Ishikawa (cell line): Measurements from ENCODE around the gene CLSTN2.

Experiments used
- CEBPB ChIP-seq: IDR thresholded peaks from 2 replicates; pipeline ENCODE4 v1.6.1; 2012
- CREB1 ChIP-seq: IDR thresholded peaks from 2 replicates; pipeline ENCODE4 v1.6.1; 2012; ENCODE audit warnings: low read depth
- EGR1 ChIP-seq: IDR thresholded peaks from 2 replicates; pipeline ENCODE4 v1.6.1; 2012
- EP300 ChIP-seq: IDR thresholded peaks from 2 replicates; pipeline ENCODE4 v1.6.1; 2012; ENCODE audit warnings: borderline replicate concordance
- FOXM1 ChIP-seq: IDR thresholded peaks from 2 replicates; pipeline ENCODE4 v1.6.1; 2012; ENCODE audit warnings: low read depth, borderline replicate concordance
- MAX ChIP-seq: IDR thresholded peaks from 2 replicates; pipeline ENCODE4 v1.6.1; 2012
- NFIC ChIP-seq: IDR thresholded peaks from 2 replicates; pipeline ENCODE4 v1.6.1; 2012
- RAD21 ChIP-seq: IDR thresholded peaks from 2 replicates; pipeline ENCODE4 v1.6.1; 2012; ENCODE audit warnings: low read depth
- REST ChIP-seq: IDR thresholded peaks from 2 replicates; pipeline ENCODE4 v1.6.1; 2012; ENCODE audit warnings: low read depth, mild to moderate bottlenecking
- TAF1 ChIP-seq: IDR thresholded peaks from 2 replicates; pipeline ENCODE4 v1.6.1; 2012; ENCODE audit warnings: low read depth, mild to moderate bottlenecking
- TCF12 ChIP-seq: IDR thresholded peaks from 2 replicates; pipeline ENCODE4 v1.6.1; 2012; ENCODE audit warnings: low read depth
- TEAD4 ChIP-seq: IDR thresholded peaks from 2 replicates; pipeline ENCODE4 v1.6.1; 2012
- USF1 ChIP-seq: IDR thresholded peaks from 2 replicates; pipeline ENCODE4 v1.6.1; 2012
- YY1 ChIP-seq: IDR thresholded peaks from 2 replicates; pipeline ENCODE4 v1.6.1; 2012; ENCODE audit warnings: low read depth
- ZBTB7A ChIP-seq: IDR thresholded peaks from 2 replicates; pipeline ENCODE4 v1.6.1; 2012; ENCODE audit warnings: low read depth

Gene CLSTN2

GRCh38 chr3:140376136-140376889 is 441.3 kb downstream of the CLSTN2 start:
- TF ChIP-seq YY1 = no peak
- no peak for TF ChIP-seq CEBPB
- TF ChIP-seq FOXM1 = no peak
- no peak for TF ChIP-seq ZBTB7A
- TF ChIP-seq EP300 = no peak
- no peak for TF ChIP-seq EGR1
- no peak for TF ChIP-seq MAX
- TF ChIP-seq REST = no peak
- no peak for TF ChIP-seq USF1
- no peak for TF ChIP-seq TAF1
- no peak for TF ChIP-seq TCF12

DNA sequence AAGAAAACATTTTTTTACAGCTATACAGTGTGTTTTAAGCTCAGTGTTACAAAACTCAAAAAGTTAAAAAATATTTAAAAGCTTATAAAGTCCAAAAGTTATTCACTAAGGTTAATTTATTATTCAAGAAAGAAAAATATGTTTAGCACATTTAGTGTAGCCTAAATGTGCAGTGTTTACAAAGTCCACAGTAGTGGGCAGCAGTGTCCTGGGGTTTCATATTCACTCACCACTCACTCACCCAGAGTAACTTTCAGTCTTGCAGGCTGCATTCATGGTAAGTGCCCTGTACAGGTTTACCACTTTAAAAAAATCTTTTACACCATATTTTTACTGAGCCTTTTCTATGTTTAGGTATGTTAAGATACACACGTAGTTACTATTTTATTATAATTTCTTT is 442.7 kb downstream of the CLSTN2 start:
- TF ChIP-seq NFIC (no peak), REST (no peak)

DNA sequence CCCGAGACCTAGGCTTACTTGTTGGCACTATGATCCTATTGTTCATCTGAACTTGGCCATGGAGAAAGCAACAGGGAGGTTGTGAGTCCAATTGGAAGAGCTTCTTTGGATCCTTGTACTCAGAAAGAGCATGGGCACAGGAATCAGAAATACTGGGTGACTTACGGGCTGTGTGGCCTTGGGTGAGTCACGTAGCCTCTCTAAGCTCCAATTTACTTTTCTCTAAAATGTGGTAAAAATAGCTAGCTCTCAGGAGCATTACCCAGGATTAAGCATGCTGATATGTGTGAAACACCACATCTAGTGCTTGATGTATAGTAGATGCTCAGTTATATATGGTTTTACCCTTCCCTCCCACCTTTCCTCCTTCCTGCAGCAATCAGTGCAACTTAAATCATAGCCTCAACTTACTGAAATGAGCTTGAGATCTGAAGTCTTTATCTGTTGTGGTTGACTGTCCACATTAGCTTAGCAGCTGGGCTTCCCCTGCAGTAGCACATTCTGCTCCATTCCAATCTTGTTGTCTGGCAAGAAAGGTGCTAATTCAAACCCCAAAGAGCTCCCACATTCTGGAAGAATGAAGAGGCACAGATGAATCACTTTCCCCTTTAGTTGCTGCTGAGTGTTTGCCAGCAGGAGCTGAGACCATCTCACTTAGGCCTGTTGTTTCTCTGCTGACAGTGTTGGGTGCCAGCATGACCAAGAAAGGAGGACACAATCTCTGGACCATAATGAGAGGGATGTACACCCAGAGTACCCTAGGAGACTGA is 443.8 kb downstream of the CLSTN2 start:
- no peak for TF ChIP-seq FOXM1
- no peak for TF ChIP-seq TEAD4
- no peak for TF ChIP-seq USF1
- TF ChIP-seq CREB1 = no peak
- TF ChIP-seq TCF12 = no peak
- TF ChIP-seq ZBTB7A = no peak
- TF ChIP-seq EGR1 = no peak
- TF ChIP-seq NFIC = no peak
- no peak for TF ChIP-seq REST
- TF ChIP-seq RAD21 = no peak
- TF ChIP-seq TAF1 = no peak
- no peak for TF ChIP-seq MAX
- no peak for TF ChIP-seq CEBPB
- TF ChIP-seq YY1 = no peak
- no peak for TF ChIP-seq EP300

- no peak for TF ChIP-seq REST
- no peak for TF ChIP-seq YY1
- TF ChIP-seq NFIC = no peak
- TF ChIP-seq USF1 = no peak
- no peak for TF ChIP-seq CREB1
- TF ChIP-seq TEAD4 = no peak
- TF ChIP-seq EP300 = no peak
- TF ChIP-seq TAF1 = no peak
- TF ChIP-seq CEBPB = no peak
- no peak for TF ChIP-seq ZBTB7A
- no peak for TF ChIP-seq MAX
- no peak for TF ChIP-seq FOXM1
- TF ChIP-seq EGR1 = no peak
- no peak for TF ChIP-seq RAD21
- TF ChIP-seq TCF12 = no peak
These were observed 449.2 kb downstream of the CLSTN2 start for GRCh38 chr3:140384028-140384771.
